A549 (cell line): ENCODE results near the gene DNAH11. TPM values are rescaled to one million over a fixed set of nuclear protein-coding genes. Genes with fewer than 3 reads are reported as not detected.

ENCODE experiments used
- ATAC-seq, 2 experiments: fragments of 200-7000 bp in 1 of 2; fragments of >200 bp in 1 of 2; cut with Nextera tagmentation in 1 of 2; cut with Tn5 transposase in 1 of 2; 3 replicates each; pipeline versions ENCODE4 v1.8.0 to v1.9.1; 2018 to 2020; ENCODE audit warnings: mild to moderate bottlenecking in 1 of 2, moderate library complexity in 1 of 2
- CTCF ChIA-PET: fragments of 300-600 bp; sonication (Branson Sonifier 250); formaldehyde crosslinking; extraction: SDS; loops from one replicate; lab custom pipeline; 2021; ENCODE audit warnings: antibody characterized with exemption, inconsistent platforms; lab: Yijun Ruan, JAX
- POLR2A ChIA-PET: fragments of 350-600 bp; formaldehyde crosslinking; extraction: SDS; loops from one replicate; lab custom pipeline; 2021; ENCODE audit warnings: antibody characterized with exemption, inconsistent platforms; lab: Yijun Ruan, JAX
- DNase-seq, 2 experiments: peaks; one replicate each; pipeline versions ENCODE4 v3.0.0 to v3.0.0-alpha.2; 2011 to 2016; ENCODE audit warnings: low read depth in 1 of 2, low spot score in 1 of 2
- FAIRE-seq: peaks from 2 replicates; lab custom pipeline; 2011; peaks lifted over from hg19 to GRCh38; lab: Jason Lieb, UNC
- H3K27ac ChIP-seq, 2 experiments: fragments of >200 bp; sonication (Bioruptor Twin); formaldehyde crosslinking; 3 replicates each; pipeline ENCODE4 v1.5.1; 2016 to 2017
- H3K4me1 ChIP-seq: fragments of >200 bp; sonication (Bioruptor Twin); formaldehyde crosslinking; 3 replicates; pipeline ENCODE4 v1.6.1; 2016
- H3K4me2 ChIP-seq: fragments of >200 bp; sonication (Bioruptor Twin); formaldehyde crosslinking; 3 replicates; pipeline ENCODE4 v1.6.1; 2016
- H3K4me3 ChIP-seq: fragments of >200 bp; sonication (Bioruptor Twin); formaldehyde crosslinking; 3 replicates; pipeline ENCODE4 v1.5.1; 2016
- H3K9me3 ChIP-seq: fragments of >200 bp; sonication (Bioruptor Twin); formaldehyde crosslinking; 3 replicates; pipeline ENCODE4 v1.6.1; 2016
- BCL3 ChIP-seq: fragments of >200 bp; sonication (Bioruptor Twin); formaldehyde crosslinking; IDR thresholded peaks from 3 replicates; pipeline ENCODE4 v1.6.1; 2016
- BHLHE40 ChIP-seq: IDR thresholded peaks from 2 replicates; pipeline ENCODE4 v1.6.1; 2012; ENCODE audit warnings: low read depth, low read length, inconsistent platforms
- CBX2 ChIP-seq: fragments of 200-600 bp; sonication (generic); IDR thresholded peaks from 2 replicates; pipeline ENCODE4 v1.6.1; 2016; ENCODE audit warnings: low read depth, mild to moderate bottlenecking, borderline replicate concordance
- CBX8 ChIP-seq: fragments of 200-600 bp; sonication (generic); IDR thresholded peaks from 2 replicates; pipeline ENCODE4 v1.6.1; 2016
- CEBPB ChIP-seq, 2 experiments: fragments of >200 bp in 1 of 2; sonication (Bioruptor Twin) in 1 of 2; formaldehyde crosslinking in 1 of 2; IDR thresholded peaks; 2 replicates each; pipeline ENCODE4 v1.6.1; 2012 to 2016
- CHD4 ChIP-seq: fragments of 200-600 bp; sonication (generic); IDR thresholded peaks from 2 replicates; pipeline ENCODE4 v1.6.1; 2016; ENCODE audit warnings: antibody characterized with exemption, mild to moderate bottlenecking, borderline replicate concordance
- EHF ChIP-seq: fragments of 250-450 bp; sonication (Bioruptor Pico); IDR thresholded peaks from 2 replicates; pipeline ENCODE4 v1.5.0; 2020; ENCODE audit warnings: mild to moderate bottlenecking
- EP300 ChIP-seq, 2 experiments: fragments of >200 bp; sonication (Bioruptor Twin); formaldehyde crosslinking; IDR thresholded peaks; 2 replicates in 1 of 2; 3 replicates in 1 of 2; pipeline ENCODE4 v1.6.1; 2016 to 2017
- ESRRA ChIP-seq: fragments of 150-350 bp; IDR thresholded peaks from 2 replicates; pipeline ENCODE4 v1.6.1; 2014; ENCODE audit warnings: mild to moderate bottlenecking, low read length, borderline replicate concordance
- FOSB ChIP-seq: fragments of 250-450 bp; sonication (Bioruptor Pico); IDR thresholded peaks from 2 replicates; pipeline ENCODE4 v1.5.0; 2020; ENCODE audit warnings: mild to moderate bottlenecking, moderate library complexity
- FOSL2 ChIP-seq, 2 experiments: fragments of 450-650 bp in 1 of 2; fragments of >200 bp in 1 of 2; sonication (Bioruptor Twin) in 1 of 2; formaldehyde crosslinking; IDR thresholded peaks; 2 replicates each; pipeline versions ENCODE4 v1.5.0 to v1.6.1; 2016 to 2020; ENCODE audit warnings: mild to moderate bottlenecking in 1 of 2, moderate library complexity in 1 of 2
- HES2 ChIP-seq: fragments of >200 bp; sonication (Bioruptor Twin); formaldehyde crosslinking; IDR thresholded peaks from 2 replicates; pipeline ENCODE4 v1.6.1; 2016
- HEYL ChIP-seq: fragments of 250-450 bp; sonication (Bioruptor Pico); IDR thresholded peaks from 2 replicates; pipeline ENCODE4 v1.8.0; 2021; ENCODE audit warnings: mild to moderate bottlenecking, moderate library complexity
- HMGXB4 ChIP-seq: fragments of 250-450 bp; sonication (Bioruptor Pico); IDR thresholded peaks from 2 replicates; pipeline ENCODE4 v1.5.0; 2021; ENCODE audit warnings: mild to moderate bottlenecking, moderate library complexity, borderline replicate concordance
- HOXB13 ChIP-seq: fragments of 250-450 bp; sonication (Bioruptor Pico); IDR thresholded peaks from 2 replicates; pipeline ENCODE4 v1.5.0; 2020; ENCODE audit warnings: low read depth, mild to moderate bottlenecking, moderate library complexity
- HOXB5 ChIP-seq: fragments of 250-450 bp; sonication (Bioruptor Pico); IDR thresholded peaks from 2 replicates; pipeline ENCODE4 v1.5.0; 2020; ENCODE audit warnings: mild to moderate bottlenecking, moderate library complexity
- JUN ChIP-seq, 2 experiments: fragments of >200 bp; sonication (Bioruptor Twin); formaldehyde crosslinking; IDR thresholded peaks; 2 replicates in 1 of 2; 3 replicates in 1 of 2; pipeline ENCODE4 v1.6.1; 2016 to 2017
- KDM1A ChIP-seq: fragments of 200-600 bp; sonication (generic); IDR thresholded peaks from 2 replicates; pipeline ENCODE4 v1.6.1; 2016; ENCODE audit warnings: low read depth, mild to moderate bottlenecking
- MAX ChIP-seq: IDR thresholded peaks from 2 replicates; pipeline ENCODE4 v1.6.1; 2012
- MAZ ChIP-seq: fragments of 150-350 bp; IDR thresholded peaks from 2 replicates; pipeline ENCODE4 v1.6.1; 2014; ENCODE audit warnings: antibody characterized with exemption, low read depth, low read length, borderline replicate concordance
- MYC ChIP-seq: IDR thresholded peaks from 2 replicates; pipeline ENCODE4 v1.6.1; 2012; ENCODE audit warnings: mild to moderate bottlenecking, inconsistent platforms, low read length, improper control_type of control experiment, borderline replicate concordance
- NR3C1 ChIP-seq: fragments of >200 bp; sonication (Bioruptor Twin); formaldehyde crosslinking; IDR thresholded peaks from 3 replicates; pipeline ENCODE4 v1.6.1; 2017
- PHF8 ChIP-seq: fragments of 200-600 bp; sonication (generic); IDR thresholded peaks from 2 replicates; pipeline ENCODE4 v1.6.1; 2016; ENCODE audit warnings: low read depth, mild to moderate bottlenecking, antibody characterized with exemption, moderate library complexity, borderline replicate concordance
- RCOR1 ChIP-seq: fragments of 150-350 bp; IDR thresholded peaks from 2 replicates; pipeline ENCODE4 v1.6.1; 2014; ENCODE audit warnings: antibody characterized with exemption, low read length, low read depth
- SMC3 ChIP-seq: fragments of >200 bp; sonication (Bioruptor Twin); formaldehyde crosslinking; IDR thresholded peaks from 3 replicates; pipeline ENCODE4 v1.6.1; 2018; ENCODE audit warnings: inconsistent platforms
- SREBF2 ChIP-seq: fragments of 450-650 bp; IDR thresholded peaks from 2 replicates; pipeline ENCODE4 v1.6.1; 2014; ENCODE audit warnings: mild to moderate bottlenecking, moderate library complexity
- TP53 ChIP-seq: fragments of 250-450 bp; sonication (Bioruptor Pico); IDR thresholded peaks from 2 replicates; pipeline ENCODE4 v1.5.0; 2021; ENCODE audit warnings: mild to moderate bottlenecking, moderate library complexity
- ZC3H11A ChIP-seq: fragments of 450-650 bp; IDR thresholded peaks from 2 replicates; pipeline ENCODE4 v1.6.1; 2014; ENCODE audit warnings: antibody characterized with exemption, mild to moderate bottlenecking
- ZFP36 ChIP-seq: fragments of 450-650 bp; IDR thresholded peaks from 2 replicates; pipeline ENCODE4 v1.6.1; 2014; ENCODE audit warnings: borderline replicate concordance; ENCODE audit not compliant: partially characterized antibody
- ZNF302 ChIP-seq: fragments of 250-450 bp; sonication (Bioruptor Pico); IDR thresholded peaks from 2 replicates; pipeline ENCODE4 v1.9.0; 2021; ENCODE audit warnings: inconsistent platforms, mild to moderate bottlenecking, moderate library complexity
- WGBS: methylation state at CpG from one replicate; pipeline ENCODE4 v1.1.6; 2017; ENCODE audit errors: missing lambda C conversion rate; 5-methylcytosine and 5-hydroxymethylcytosine counted together
- polyA plus RNA-seq, 4 experiments: library from polyadenylated mRNA; depleted of rRNA in 3 of 4; stranded (reverse); fragments of >200 nt; fragmentation: RNase III in 1 of 4; extraction: RNeasy Plus Mini Kit Qiagen cat#74134 plus additional on column Dnase treatment in 1 of 4; gene quantifications; 2 replicates in 3 of 4; 3 replicates in 1 of 4; pipeline ENCODE4 v1.2.3, GENCODE V29; 2011 to 2017

DNAH11 gene
- polyA plus RNA-seq, 2 of the 4 experiments (the other 2 are of a cell fraction) = 0.03 to 0.13 TPM

- 60% methylated on average over 6 of the region's 6 CpGs for WGBS
- Histone ChIP-seq H3K4me1 (no peaks in the 10 kb centered on the region), H3K27ac (no peak overlapping the region), H3K4me3 (no peak overlapping the region), H3K4me2 (no peak overlapping the region), H3K9me3 (no peaks in the 10 kb centered on the region)
- ATAC-seq = no peak
- no peak for DNase-seq
- FAIRE-seq = no peak
- ChIA-PET POLR2A (no interaction called here), CTCF (no interaction called here)
- no peak for TF ChIP-seq SREBF2
- no peak for TF ChIP-seq MAX
- TF ChIP-seq MYC = no peak
- no peak for TF ChIP-seq BHLHE40
- TF ChIP-seq KDM1A = no peak
- TF ChIP-seq HOXB13 (CRISPR knock-in tag) = no peak
- no peak for TF ChIP-seq FOSL2 (IDR thresholded peaks at IDR 0.05)
- TF ChIP-seq FOSL2 (CRISPR knock-in tag; IDR thresholded peaks at IDR 0.05) = no peak
These were observed 367.4 kb downstream of the DNAH11 start for GRCh38 chr7:21910253-21910652.

- TF ChIP-seq HOXB13 (CRISPR knock-in tag) (no peak), RCOR1 (no peak), SMC3 (no peak), KDM1A (no peak), FOSB (CRISPR knock-in tag) (no peak), ZFP36 (no peak), CBX2 (no peak), HOXB5 (no peak), MAZ (no peak), JUN (IDR thresholded peaks at IDR 0.05) (no peak), SREBF2 (no peak), FOSL2 (IDR thresholded peaks at IDR 0.05) (no peak), FOSL2 (CRISPR knock-in tag; IDR thresholded peaks at IDR 0.05) (no peak)
- Histone ChIP-seq H3K4me3 (no peak overlapping the region), H3K4me1 (no peaks in the 10 kb centered on the region), H3K27ac (no peak overlapping the region), H3K9me3 (no peaks in the 10 kb centered on the region), H3K4me2 (no peak overlapping the region)
- ChIA-PET POLR2A (no interaction called here), CTCF (interaction anchor here (0.5 to 0.7 kb wide), 3 partner anchors 19 to 254 kb away, joined by 3 read pairs; no protein-coding TSS in a partner anchor)
- 63% methylated on average over 8 of the region's 8 CpGs for WGBS
- DNase-seq = no peak
- no peak for FAIRE-seq
- no peak for ATAC-seq
These were observed 368.6 kb downstream of the DNAH11 start for GRCh38 chr7:21911341-21911875.

GRCh38 chr7:21912305-21912704 lies 369.5 kb downstream of the DNAH11 start:
- ATAC-seq (no peak), FAIRE-seq (no peak), DNase-seq (no peak)
- Histone ChIP-seq H3K4me1 (no peaks in the 10 kb centered on the region), H3K27ac (no peak overlapping the region), H3K9me3 (no peaks in the 10 kb centered on the region), H3K4me2 (no peak overlapping the region), H3K4me3 (no peak overlapping the region)
- WGBS = 67% methylated on average over 7 of the region's 7 CpGs
- ChIA-PET POLR2A (no interaction called here), CTCF (no interaction called here)
- no peak for TF ChIP-seq EP300 (IDR thresholded peaks at IDR 0.05)
- no peak for TF ChIP-seq EHF (CRISPR knock-in tag)
- TF ChIP-seq CBX8 = no peak
- no peak for TF ChIP-seq CEBPB (IDR thresholded peaks at IDR 0.05)
- TF ChIP-seq TP53 (CRISPR knock-in tag) = no peak
- no peak for TF ChIP-seq FOSL2 (IDR thresholded peaks at IDR 0.05)
- no peak for TF ChIP-seq FOSL2 (CRISPR knock-in tag; IDR thresholded peaks at IDR 0.05)
- TF ChIP-seq ZNF302 (CRISPR knock-in tag) = no peak
- TF ChIP-seq HES2 = no peak
- no peak for TF ChIP-seq ZC3H11A
- no peak for TF ChIP-seq BCL3
- no peak for TF ChIP-seq NR3C1
- no peak for TF ChIP-seq MAX
- no peak for TF ChIP-seq ESRRA
- no peak for TF ChIP-seq HMGXB4 (CRISPR knock-in tag)
- no peak for TF ChIP-seq FOSB (CRISPR knock-in tag)
- no peak for TF ChIP-seq HEYL (CRISPR knock-in tag)
- TF ChIP-seq KDM1A = no peak
- no peak for TF ChIP-seq PHF8
- no peak for TF ChIP-seq CHD4
